Activated naive CD4-positive, alpha-beta T cell treated with Interleukin-2 at 50 U/mL for 16 hours (primary cell): ENCODE measurements around the gene SIN3B.
"Not testable (repeated sequence)": the region's sequence is repeated elsewhere in the genome, so short reads cannot be mapped to it uniquely, and the experiment has no call there.

ENCODE experiments used
- DNase-seq: peaks from one replicate; pipeline ENCODE4 v3.0.0-alpha.2; 2020

SIN3B gene

GRCh38 chr19:16868423-16869130, 39.4 kb downstream of the SIN3B start:
- DNase-seq: no peak

GRCh38 chr19:16869331-16869972, 40.3 kb downstream of the SIN3B start:
- no peak for DNase-seq

GRCh38 chr19:16871871-16872270, 42.7 kb downstream of the SIN3B start:
- no peak for DNase-seq

- no peak for DNase-seq
Observed at GRCh38 chr19:16872728-16873127, 43.5 kb downstream of the SIN3B start.

- DNase-seq: no peak
Observed at GRCh38 chr19:16873594-16873993, 44.4 kb downstream of the SIN3B start.

- no peak for DNase-seq
Observed at GRCh38 chr19:16874250-16874977, 45.2 kb downstream of the SIN3B start.

- DNase-seq: not testable (repeated sequence)
Observed at GRCh38 chr19:16874978-16875299, 45.7 kb downstream of the SIN3B start.

GRCh38 chr19:16875584-16876555, 46.7 kb downstream of the SIN3B start:
- no peak for DNase-seq

- no peak for DNase-seq
Observed at GRCh38 chr19:16876904-16877361, 47.7 kb downstream of the SIN3B start.

- no peak for DNase-seq
Observed at GRCh38 chr19:16877581-16877980, 48.4 kb downstream of the SIN3B start.

- no peak for DNase-seq
Observed at GRCh38 chr19:16878181-16878965, 49.2 kb downstream of the SIN3B start.

- no peak for DNase-seq
Observed at GRCh38 chr19:16880884-16881554, 51.8 kb downstream of the SIN3B start.

- no peak for DNase-seq
Observed at GRCh38 chr19:16882146-16882545, 52.9 kb downstream of the SIN3B start.

- no peak for DNase-seq
Observed at GRCh38 chr19:16883522-16883921, 54.3 kb downstream of the SIN3B start.

GRCh38 chr19:16885166-16885565, 56.0 kb downstream of the SIN3B start:
- no peak for DNase-seq

GRCh38 chr19:16886305-16886880, 57.2 kb downstream of the SIN3B start:
- DNase-seq: no peak

GRCh38 chr19:16887353-16888265, 58.4 kb downstream of the SIN3B start:
- no peak for DNase-seq

GRCh38 chr19:16888629-16889365, 59.6 kb downstream of the SIN3B start, which contains the start of gene F2RL3:
Gene F2RL3 (plus strand): TSS chr19:16888999. CDS start chr19:16889190, 191 bp downstream.
- no peak for DNase-seq

- DNase-seq: no peak
Observed at GRCh38 chr19:16889366-16889882, 60.2 kb downstream of the SIN3B start.
